ENCODE measurements around the gene SLC22A2. TPM values are rescaled to one million over a fixed set of nuclear protein-coding genes. Genes with fewer than 3 reads are reported as not detected.

SLC22A2 gene
- total RNA-seq, 1 experiment from 2014 or later, result not detected

- Mint-ChIP-seq H3K4me1 (ENCODE audit: low read depth, unreplicated experiment) (peaks cover 13% of the 10 kb centered on the region), H3K36me3 (ENCODE audit: insufficient read depth, unreplicated experiment) (no peaks in the 10 kb centered on the region), H3K27me3 (ENCODE audit: insufficient read depth, unreplicated experiment) (no peaks in the 10 kb centered on the region), H3K27ac (ENCODE audit: unreplicated experiment) (no peak overlapping the region), H3K4me3 (ENCODE audit: unreplicated experiment) (no peak overlapping the region), H3K9me3 (ENCODE audit: unreplicated experiment) (peaks cover 12% of the 10 kb centered on the region)
- no peaks in the 10 kb centered on the region for H3K36me3 ChIP-seq (ENCODE audit: control insufficient read depth, insufficient read depth, low read length)
- no TSS peak for BruUV-seq (replicated peaks)
- TF ChIP-seq CTCF (IDR thresholded peaks at IDR 0.05; ENCODE audit: insufficient read depth in 1 of 2, low read depth in 1 of 2, low read length in 1 of 2, severe bottlenecking in 1 of 2, unreplicated experiment in 1 of 2), result no peak
- no peaks in the 10 kb centered on the region for H3K27me3 ChIP-seq (replicated peaks; ENCODE audit: control insufficient read depth, insufficient read depth, low read length)
- no peaks in the 10 kb centered on the region for H3K4me1 ChIP-seq
- DNase-seq, result no peak
- ChIA-PET CTCF (no interaction called here), POLR2A (no interaction called here)
- intact Hi-C loops (cut with micrococcal nuclease; ENCODE audit: unreplicated experiment), result no loop called here
- H3K4me3 ChIP-seq (ENCODE audit: low read depth, low read length), result no peak overlapping the region
- peaks cover 8% of the 10 kb centered on the region; the same call in 1 of the 2 replicates for H3K9me3 ChIP-seq
Measured at GRCh38 chr6:160204710-160205109, 53.9 kb downstream of the SLC22A2 start.

- POLR2A ChIA-PET, result no interaction called here
- Mint-ChIP-seq H3K27ac (ENCODE audit: unreplicated experiment) (no peak overlapping the region), H3K9me3 (ENCODE audit: unreplicated experiment) (peaks cover 12% of the 10 kb centered on the region), H3K4me3 (ENCODE audit: unreplicated experiment) (no peak overlapping the region), H3K27me3 (ENCODE audit: insufficient read depth, unreplicated experiment) (no peaks in the 10 kb centered on the region), H3K4me1 (ENCODE audit: low read depth, unreplicated experiment) (peaks cover 19% of the 10 kb centered on the region), H3K36me3 (ENCODE audit: insufficient read depth, unreplicated experiment) (no peaks in the 10 kb centered on the region)
- no peak for DNase-seq
- Histone ChIP-seq H3K4me3 (ENCODE audit: low read depth, low read length) (no peak overlapping the region), H3K9me3 (peaks cover 8% of the 10 kb centered on the region; the same call in 1 of the 2 replicates), H3K4me1 (no peaks in the 10 kb centered on the region), H3K36me3 (ENCODE audit: control insufficient read depth, insufficient read depth, low read length) (no peaks in the 10 kb centered on the region), H3K27me3 (replicated peaks; ENCODE audit: control insufficient read depth, insufficient read depth, low read length) (no peaks in the 10 kb centered on the region)
- no peak for TF ChIP-seq CTCF (IDR thresholded peaks at IDR 0.05; ENCODE audit: insufficient read depth in 1 of 2, low read depth in 1 of 2, low read length in 1 of 2, severe bottlenecking in 1 of 2, unreplicated experiment in 1 of 2)
- intact Hi-C loops (cut with micrococcal nuclease; ENCODE audit: unreplicated experiment), result no loop called here
- BruUV-seq (replicated peaks), result no TSS peak
- CTCF ChIA-PET, result no interaction called here
Measured at GRCh38 chr6:160203953-160204352, 54.7 kb downstream of the SLC22A2 start.

GRCh38 chr6:160203522-160203921 is 55.1 kb downstream of the SLC22A2 start:
- H3K36me3 Mint-ChIP-seq (ENCODE audit: insufficient read depth, unreplicated experiment), result no peaks in the 10 kb centered on the region
- Histone ChIP-seq H3K4me3 (ENCODE audit: low read depth, low read length) (no peak overlapping the region), H3K36me3 (ENCODE audit: control insufficient read depth, insufficient read depth, low read length) (no peaks in the 10 kb centered on the region), H3K27me3 (replicated peaks; ENCODE audit: control insufficient read depth, insufficient read depth, low read length) (no peaks in the 10 kb centered on the region), H3K4me1 (peaks cover 3% of the 10 kb centered on the region), H3K9me3 (peaks cover 8% of the 10 kb centered on the region; the same call in 1 of the 2 replicates)
- BruUV-seq (replicated peaks), result no TSS peak
- peaks cover 11% of the 10 kb centered on the region for H3K9me3 Mint-ChIP-seq (ENCODE audit: unreplicated experiment)
- ChIA-PET POLR2A (no interaction called here), CTCF (no interaction called here)
- no peak for DNase-seq
- H3K4me1 Mint-ChIP-seq (ENCODE audit: low read depth, unreplicated experiment), result peaks cover 23% of the 10 kb centered on the region
- no peaks in the 10 kb centered on the region for H3K27me3 Mint-ChIP-seq (ENCODE audit: insufficient read depth, unreplicated experiment)
- TF ChIP-seq CTCF (IDR thresholded peaks at IDR 0.05; ENCODE audit: insufficient read depth in 1 of 2, low read depth in 1 of 2, low read length in 1 of 2, severe bottlenecking in 1 of 2, unreplicated experiment in 1 of 2), result no peak
- no peak overlapping the region for H3K4me3 Mint-ChIP-seq (ENCODE audit: unreplicated experiment)
- intact Hi-C loops (cut with micrococcal nuclease; ENCODE audit: unreplicated experiment), result no loop called here
- H3K27ac Mint-ChIP-seq (ENCODE audit: unreplicated experiment), result no peak overlapping the region

Data from Caco-2 (cell line).